DOHH2 (cell line): ENCODE measurements around the gene MGMT.

ENCODE experiments used
- H3F3A ChIP-seq: fragments of 200-600 bp; sonication (generic), shearing (Covaris generic); 2 replicates; pipeline ENCODE4 v1.6.0; 2016; ENCODE audit warnings: antibody characterized with exemption, mild to moderate bottlenecking; ENCODE audit not compliant: control insufficient read depth, insufficient read depth
- H3K27ac ChIP-seq: fragments of 200-600 bp; sonication (generic); 2 replicates; pipeline ENCODE4 v1.5.1; 2014; ENCODE audit warnings: low read depth, mild to moderate bottlenecking, low read length, moderate library complexity
- H3K27me3 ChIP-seq: fragments of 200-600 bp; sonication (generic); 2 replicates; pipeline ENCODE4 v1.6.1; 2014; ENCODE audit warnings: mild to moderate bottlenecking, low read length, mixed read lengths; ENCODE audit not compliant: control insufficient read depth
- H3K36me3 ChIP-seq: fragments of 200-600 bp; sonication (generic); 2 replicates; pipeline ENCODE4 v1.6.1; 2014; ENCODE audit warnings: mild to moderate bottlenecking, low read length, moderate library complexity, mixed read lengths; ENCODE audit not compliant: control insufficient read depth
- H3K4me1 ChIP-seq: fragments of 200-600 bp; sonication (generic); 2 replicates; pipeline ENCODE4 v1.6.1; 2014; ENCODE audit warnings: mild to moderate bottlenecking, low read length, mixed read lengths; ENCODE audit not compliant: control insufficient read depth
- H3K4me2 ChIP-seq: fragments of 200-600 bp; sonication (generic); 2 replicates; pipeline ENCODE4 v1.6.0; 2014; ENCODE audit warnings: mild to moderate bottlenecking, low read length, moderate library complexity
- H3K4me3 ChIP-seq: fragments of 200-600 bp; sonication (generic); 2 replicates; pipeline ENCODE4 v1.5.1; 2014; ENCODE audit warnings: mild to moderate bottlenecking, low read length, mixed read lengths
- H3K79me2 ChIP-seq: fragments of 200-600 bp; sonication (generic); 2 replicates; pipeline ENCODE4 v1.6.1; 2014; ENCODE audit warnings: mild to moderate bottlenecking, low read length, mixed read lengths; ENCODE audit not compliant: control insufficient read depth
- H3K9me2 ChIP-seq: fragments of 200-600 bp; sonication (generic); replicated peaks from 2 replicates; pipeline ENCODE4 v1.6.1; 2014; ENCODE audit warnings: mild to moderate bottlenecking, low read length, mixed read lengths; ENCODE audit not compliant: control insufficient read depth
- H3K9me3 ChIP-seq: fragments of 200-600 bp; sonication (generic); 2 replicates; pipeline ENCODE4 v1.6.1; 2014; ENCODE audit warnings: antibody characterized with exemption, low read length, mixed read lengths; ENCODE audit not compliant: control insufficient read depth, insufficient read depth
- H4K20me1 ChIP-seq: fragments of 200-600 bp; sonication (generic); 2 replicates; pipeline ENCODE4 v1.6.0; 2014; ENCODE audit warnings: low read depth, mild to moderate bottlenecking, antibody characterized with exemption, low read length, moderate library complexity; ENCODE audit not compliant: control insufficient read depth, insufficient read depth
- CTCF ChIP-seq: fragments of 200-600 bp; sonication (generic); IDR thresholded peaks from one replicate; pipeline ENCODE4 v1.5.1; 2014; ENCODE audit warnings: antibody characterized with exemption, mild to moderate bottlenecking, low read depth, low read length; ENCODE audit not compliant: poor library complexity, severe bottlenecking
- EZH2phosphoT487 ChIP-seq: fragments of 200-600 bp; sonication (generic); IDR thresholded peaks from 2 replicates; pipeline ENCODE4 v1.6.1; 2017; ENCODE audit warnings: borderline replicate concordance, mild to moderate bottlenecking, antibody characterized with exemption, low read length, moderate library complexity, mixed read lengths

The MGMT gene

GRCh38 chr10:129707406-129708388 lies 240.7 kb downstream of the MGMT start:
- Histone ChIP-seq H4K20me1 (no peaks in the 10 kb centered on the region), H3K79me2 (no peaks in the 10 kb centered on the region), H3F3A (no peaks in the 10 kb centered on the region), H3K9me2 (no peaks in the 10 kb centered on the region), H3K4me2 (no peak overlapping the region), H3K36me3 (no peaks in the 10 kb centered on the region), H3K4me3 (no peak overlapping the region), H3K4me1 (peaks cover 4% of the 10 kb centered on the region; the same call in 1 of the 2 replicates), H3K27ac (no peak overlapping the region), H3K9me3 (no peaks in the 10 kb centered on the region), H3K27me3 (no peaks in the 10 kb centered on the region)
- TF ChIP-seq EZH2phosphoT487 (no peak), CTCF (no peak)

- Histone ChIP-seq H3K4me2 (no peak overlapping the region), H3K36me3 (no peaks in the 10 kb centered on the region)
- TF ChIP-seq CTCF: no peak
- no peak for TF ChIP-seq EZH2phosphoT487
Measured at GRCh38 chr10:129709101-129709500, 242.1 kb downstream of the MGMT start.

DNA sequence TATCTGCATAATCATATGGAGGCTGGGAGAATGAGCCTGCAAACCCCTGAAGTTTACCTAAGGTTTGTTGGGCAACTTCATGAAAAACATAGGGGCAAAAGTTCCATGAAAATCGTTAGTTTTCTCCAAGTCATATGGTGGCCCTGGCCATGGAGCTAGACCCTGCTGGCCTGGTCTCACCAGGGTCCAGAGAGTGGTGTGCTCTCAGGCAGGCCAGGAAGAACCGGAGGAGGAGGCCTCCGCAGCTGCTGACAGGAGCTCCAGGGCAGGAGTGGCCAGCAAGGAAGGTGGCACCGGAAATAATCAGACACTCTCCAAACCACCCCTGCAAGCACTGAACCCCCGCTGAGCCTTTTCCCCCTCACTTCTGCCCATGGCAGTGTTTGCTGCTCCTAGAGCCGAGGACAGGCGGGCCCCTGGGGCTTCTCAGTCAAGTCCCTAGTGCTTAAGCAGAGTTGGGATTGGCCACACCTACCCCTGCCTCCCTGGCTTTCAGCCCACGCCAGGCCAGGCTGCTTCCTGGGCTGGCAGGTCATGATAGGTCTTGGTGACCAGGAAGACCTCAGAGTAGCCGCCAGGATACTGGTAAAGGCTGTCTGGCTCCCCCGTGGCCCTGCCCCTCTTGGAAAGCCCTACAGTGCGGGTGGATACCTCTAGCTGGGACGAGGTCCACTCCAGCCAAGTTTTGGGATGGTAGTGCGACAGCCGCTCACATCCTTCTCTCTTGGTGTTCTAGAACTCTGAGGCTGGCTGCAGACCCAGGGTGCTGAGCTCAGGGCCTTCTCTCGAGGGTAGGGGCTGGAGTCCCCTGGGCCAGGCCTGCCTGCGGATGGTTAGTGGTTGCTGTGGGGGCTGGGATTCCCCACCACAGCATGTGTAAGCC lies 242.8 kb downstream of the MGMT start:
- no peaks in the 10 kb centered on the region for H3K4me1 ChIP-seq
- no peaks in the 10 kb centered on the region for H3K9me2 ChIP-seq
- no peaks in the 10 kb centered on the region for H3K9me3 ChIP-seq
- no peaks in the 10 kb centered on the region for H3F3A ChIP-seq
- H3K4me3 ChIP-seq: no peak overlapping the region
- H3K36me3 ChIP-seq: no peaks in the 10 kb centered on the region
- H4K20me1 ChIP-seq: no peaks in the 10 kb centered on the region
- no peak overlapping the region for H3K4me2 ChIP-seq
- H3K79me2 ChIP-seq: no peaks in the 10 kb centered on the region
- H3K27me3 ChIP-seq: no peaks in the 10 kb centered on the region
- TF ChIP-seq CTCF (no peak), EZH2phosphoT487 (no peak)
- no peak overlapping the region for H3K27ac ChIP-seq

More at GRCh38 chr10:129709101-129709500, 242.1 kb downstream of the MGMT start:
- H3K27me3 ChIP-seq: no peaks in the 10 kb centered on the region
- no peaks in the 10 kb centered on the region for H3K79me2 ChIP-seq
- no peaks in the 10 kb centered on the region for H3K4me1 ChIP-seq
- no peaks in the 10 kb centered on the region for H3F3A ChIP-seq
- no peaks in the 10 kb centered on the region for H3K9me3 ChIP-seq
- H3K27ac ChIP-seq: no peak overlapping the region
- H3K4me3 ChIP-seq: no peak overlapping the region
- no peaks in the 10 kb centered on the region for H4K20me1 ChIP-seq
- H3K9me2 ChIP-seq: no peaks in the 10 kb centered on the region
